Epithelial cell of proximal tubule (primary cell): ENCODE results near the gene BBOX1. TPM values are rescaled to one million over a fixed set of nuclear protein-coding genes. Genes with fewer than 3 reads are reported as not detected.

ENCODE experiments used
- DNase-seq: peaks from one replicate; pipeline ENCODE4 v3.0.0-alpha.2; 2011; ENCODE audit warnings: low read depth
- H3K4me3 ChIP-seq: 2 replicates; pipeline ENCODE4 v1.5.1; 2011; ENCODE audit warnings: low read depth, mild to moderate bottlenecking, low read length
- CTCF ChIP-seq: conservative IDR thresholded peaks from 2 replicates; pipeline ENCODE4 v1.5.1; 2012; ENCODE audit warnings: low read depth, mild to moderate bottlenecking, low read length
- total RNA-seq: library from RNA; depleted of rRNA; stranded (reverse); fragments of >200 nt; gene quantifications from 2 replicates; pipeline ENCODE4 v1.2.3, GENCODE V29; 2015

BBOX1 gene
- total RNA-seq, 1 donor from 2014 or later: not detected

GRCh38 chr11:27138716-27139115 is 98.1 kb downstream of the BBOX1 start:
- no peak for TF ChIP-seq CTCF
- no peak for DNase-seq
- H3K4me3 ChIP-seq: no peak overlapping the region

- no peak overlapping the region for H3K4me3 ChIP-seq
- TF ChIP-seq CTCF: no peak
- no peak for DNase-seq
Observed at GRCh38 chr11:27139742-27140367, 99.2 kb downstream of the BBOX1 start.

- no peak overlapping the region for H3K4me3 ChIP-seq
- DNase-seq: no peak
- no peak for TF ChIP-seq CTCF
Observed at GRCh38 chr11:27141576-27141975, 101.0 kb downstream of the BBOX1 start.

- TF ChIP-seq CTCF: no peak
- no peak overlapping the region for H3K4me3 ChIP-seq
- no peak for DNase-seq
Observed at GRCh38 chr11:27147916-27148315, 107.3 kb downstream of the BBOX1 start.

GRCh38 chr11:27148506-27148905 is 107.9 kb downstream of the BBOX1 start:
- no peak for DNase-seq
- TF ChIP-seq CTCF: no peak
- no peak overlapping the region for H3K4me3 ChIP-seq

- no peak overlapping the region for H3K4me3 ChIP-seq
- DNase-seq: no peak
- TF ChIP-seq CTCF: no peak
Observed at GRCh38 chr11:27150098-27150497, 109.5 kb downstream of the BBOX1 start.

- no peak for TF ChIP-seq CTCF
- H3K4me3 ChIP-seq: no peak overlapping the region
- no peak for DNase-seq
Observed at GRCh38 chr11:27153136-27153535, 112.5 kb downstream of the BBOX1 start.
